CD4-positive, CD25-positive, alpha-beta regulatory T cell (primary cell): ENCODE results near the gene FLT1. TPM values are rescaled to one million over a fixed set of nuclear protein-coding genes. Genes with fewer than 3 reads are reported as not detected.

ENCODE experiments used
- ATAC-seq, 2 donors: fragments of 150-1000 bp; cut with Tn5 transposase; one replicate each; pipeline ENCODE4 v1.10.0; 2021; ENCODE audit warnings: low read depth in 2 of 2, moderate number of reproducible peaks in 2 of 2, moderate library complexity in 1 of 2
- DNase-seq, 3 donors: peaks; one replicate each; pipeline versions ENCODE4 v3.0.0 to v3.0.0-alpha.2; 2012 to 2022; ENCODE audit warnings: mixed read lengths in 1 of 3
- H3K27ac ChIP-seq: one replicate; pipeline ENCODE4 v1.7.0; 2013; ENCODE audit warnings: mild to moderate bottlenecking, low read length; ENCODE audit not compliant: insufficient read depth, poor library complexity, severe bottlenecking
- H3K27me3 ChIP-seq: one replicate; pipeline ENCODE4 v1.7.0; 2013; ENCODE audit warnings: low read length; ENCODE audit not compliant: control insufficient read depth, insufficient read depth
- H3K36me3 ChIP-seq: one replicate; pipeline ENCODE4 v1.7.0; 2013; ENCODE audit warnings: mild to moderate bottlenecking, low read length, moderate library complexity; ENCODE audit not compliant: control insufficient read depth, insufficient read depth
- H3K4me1 ChIP-seq: 2 replicates; pipeline ENCODE4 v1.7.0; 2013; ENCODE audit warnings: mild to moderate bottlenecking, low read length; ENCODE audit not compliant: insufficient read depth, control insufficient read depth, poor library complexity, severe bottlenecking
- H3K4me3 ChIP-seq: one replicate; pipeline ENCODE4 v1.7.0; 2013; ENCODE audit warnings: low read depth, mild to moderate bottlenecking, low read length, moderate library complexity
- H3K9me3 ChIP-seq, 2 experiments: 1 replicate in 1 of 2; 2 replicates in 1 of 2; pipeline ENCODE4 v1.7.0; 2013; ENCODE audit warnings: low read length in 2 of 2, mild to moderate bottlenecking in 1 of 2, moderate library complexity in 1 of 2; ENCODE audit not compliant: control insufficient read depth in 2 of 2
- H3K27ac Mint-ChIP-seq, 3 donors: one replicate each; pipeline ENCODE4 v1.8.0; 2020 to 2022; ENCODE audit warnings: mild to moderate bottlenecking in 3 of 3, mixed read lengths in 3 of 3, moderate library complexity in 2 of 3
- H3K27me3 Mint-ChIP-seq: one replicate; pipeline ENCODE4 v1.8.0; 2022; ENCODE audit warnings: mild to moderate bottlenecking, mixed read lengths
- H3K36me3 Mint-ChIP-seq: one replicate; pipeline ENCODE4 v1.8.0; 2020; ENCODE audit warnings: mixed read lengths
- H3K4me1 Mint-ChIP-seq, 4 donors: one replicate each; pipeline ENCODE4 v1.8.0; 2020 to 2022; ENCODE audit warnings: mixed read lengths in 4 of 4, mild to moderate bottlenecking in 1 of 4
- H3K4me3 Mint-ChIP-seq, 4 donors: one replicate each; pipeline ENCODE4 v1.8.0; 2020 to 2022; ENCODE audit warnings: mild to moderate bottlenecking in 4 of 4, mixed read lengths in 4 of 4, moderate library complexity in 3 of 4
- H3K9me3 Mint-ChIP-seq, 7 donors: one replicate each; pipeline ENCODE4 v1.8.0; 2020 to 2022; ENCODE audit warnings: mixed read lengths in 7 of 7, mild to moderate bottlenecking in 3 of 7, moderate library complexity in 2 of 7
- polyA plus RNA-seq, 4 donors: library from polyadenylated mRNA; unstranded; fragments of 300-500 nt; fragmentation: Illumina TruSeq; gene quantifications; one replicate each; pipeline ENCODE4 v1.2.3, GENCODE V29; 2021
- total RNA-seq: library from RNA; stranded (reverse); gene quantifications from one replicate; pipeline ENCODE4 v1.2.3, GENCODE V29; 2022

Gene FLT1
- total and polyA plus RNA-seq, 5 donors from 2014 or later: 0.11 to 0.89 (median 0.28) TPM; not detected in 2

- Histone ChIP-seq H3K36me3 (no peaks in the 10 kb centered on the region), H3K4me1 (no peaks in the 10 kb centered on the region), H3K4me3 (no peak overlapping the region), H3K27me3 (no peaks in the 10 kb centered on the region), H3K27ac (no peak overlapping the region), H3K9me3 (no peaks in the 10 kb centered on the region)
- no peak for DNase-seq
- Mint-ChIP-seq H3K9me3 (no peaks in the 10 kb centered on the region), H3K27me3 (peaks cover 9% of the 10 kb centered on the region), H3K4me3 (no peak overlapping the region), H3K4me1 (no peaks in the 10 kb centered on the region), H3K36me3 (no peaks in the 10 kb centered on the region), H3K27ac (no peak overlapping the region)
- ATAC-seq: no peak
Measured at GRCh38 chr13:28325022-28325421, 169.9 kb downstream of the FLT1 start.

- no peak overlapping the region for H3K4me3 Mint-ChIP-seq
- DNase-seq: peak; percentile 18 to 68 (median 33)
- no peaks in the 10 kb centered on the region for H3K4me1 ChIP-seq
- no peaks in the 10 kb centered on the region for H3K4me1 Mint-ChIP-seq
- no peak overlapping the region for H3K4me3 ChIP-seq
- H3K27ac ChIP-seq: no peak overlapping the region
- ATAC-seq: peak; percentile 55 to 56
- no peaks in the 10 kb centered on the region for H3K36me3 Mint-ChIP-seq
- H3K27me3 ChIP-seq: no peaks in the 10 kb centered on the region
- no peaks in the 10 kb centered on the region for H3K9me3 Mint-ChIP-seq
- H3K27me3 Mint-ChIP-seq: peaks cover 9% of the 10 kb centered on the region
- no peak overlapping the region for H3K27ac Mint-ChIP-seq
- H3K9me3 ChIP-seq: no peaks in the 10 kb centered on the region
- H3K36me3 ChIP-seq: no peaks in the 10 kb centered on the region
Measured at GRCh38 chr13:28324181-28324789, 170.6 kb downstream of the FLT1 start.

GRCh38 chr13:28322256-28322905 lies 172.5 kb downstream of the FLT1 start:
- DNase-seq (no peak), ATAC-seq (no peak)
- H3K27ac ChIP-seq: no peak overlapping the region
- Mint-ChIP-seq H3K27me3 (peaks cover 9% of the 10 kb centered on the region), H3K27ac (no peak overlapping the region), H3K4me1 (no peaks in the 10 kb centered on the region), H3K9me3 (no peaks in the 10 kb centered on the region), H3K4me3 (no peak overlapping the region), H3K36me3 (no peaks in the 10 kb centered on the region)
- no peak overlapping the region for H3K4me3 ChIP-seq
- no peaks in the 10 kb centered on the region for H3K9me3 ChIP-seq
- H3K36me3 ChIP-seq: no peaks in the 10 kb centered on the region
- no peaks in the 10 kb centered on the region for H3K4me1 ChIP-seq
- H3K27me3 ChIP-seq: no peaks in the 10 kb centered on the region

- ATAC-seq: no peak
- no peaks in the 10 kb centered on the region for H3K4me1 Mint-ChIP-seq
Measured at GRCh38 chr13:28321756-28322155, 173.2 kb downstream of the FLT1 start.

GRCh38 chr13:28320884-28321574 lies 173.9 kb downstream of the FLT1 start:
- Mint-ChIP-seq H3K4me1 (no peaks in the 10 kb centered on the region), H3K9me3 (no peaks in the 10 kb centered on the region), H3K4me3 (no peak overlapping the region), H3K36me3 (no peaks in the 10 kb centered on the region), H3K27me3 (peaks cover 9% of the 10 kb centered on the region), H3K27ac (no peak overlapping the region)
- DNase-seq (no peak), ATAC-seq (no peak)
- H3K4me1 ChIP-seq: no peaks in the 10 kb centered on the region
- no peaks in the 10 kb centered on the region for H3K27me3 ChIP-seq
- no peaks in the 10 kb centered on the region for H3K36me3 ChIP-seq
- no peaks in the 10 kb centered on the region for H3K9me3 ChIP-seq
- H3K4me3 ChIP-seq: no peak overlapping the region
- no peak overlapping the region for H3K27ac ChIP-seq

More at GRCh38 chr13:28321756-28322155, 173.2 kb downstream of the FLT1 start:
- no peaks in the 10 kb centered on the region for H3K9me3 Mint-ChIP-seq
- Histone ChIP-seq H3K9me3 (no peaks in the 10 kb centered on the region), H3K4me3 (no peak overlapping the region), H3K4me1 (no peaks in the 10 kb centered on the region), H3K27me3 (no peaks in the 10 kb centered on the region), H3K36me3 (no peaks in the 10 kb centered on the region), H3K27ac (no peak overlapping the region)
- DNase-seq: no peak
- no peaks in the 10 kb centered on the region for H3K36me3 Mint-ChIP-seq
- no peak overlapping the region for H3K27ac Mint-ChIP-seq
- H3K4me3 Mint-ChIP-seq: no peak overlapping the region
- H3K27me3 Mint-ChIP-seq: peaks cover 9% of the 10 kb centered on the region

- Histone ChIP-seq H3K27me3 (no peaks in the 10 kb centered on the region), H3K27ac (no peak overlapping the region), H3K9me3 (no peaks in the 10 kb centered on the region), H3K4me3 (no peak overlapping the region), H3K36me3 (no peaks in the 10 kb centered on the region), H3K4me1 (no peaks in the 10 kb centered on the region)
- Mint-ChIP-seq H3K4me3 (no peak overlapping the region), H3K4me1 (no peaks in the 10 kb centered on the region), H3K9me3 (no peaks in the 10 kb centered on the region), H3K27ac (no peak overlapping the region), H3K36me3 (no peaks in the 10 kb centered on the region), H3K27me3 (peaks cover 9% of the 10 kb centered on the region)
- DNase-seq (no peak), ATAC-seq (no peak)
Measured at GRCh38 chr13:28320209-28320608, 174.7 kb downstream of the FLT1 start.

- peaks cover 4% of the 10 kb centered on the region for H3K27me3 Mint-ChIP-seq
- H3K27me3 ChIP-seq: no peaks in the 10 kb centered on the region
- no peaks in the 10 kb centered on the region for H3K4me1 ChIP-seq
- no peak overlapping the region for H3K4me3 Mint-ChIP-seq
- no peak overlapping the region for H3K27ac Mint-ChIP-seq
- no peak overlapping the region for H3K27ac ChIP-seq
- DNase-seq (no peak), ATAC-seq (no peak)
- H3K36me3 Mint-ChIP-seq: no peaks in the 10 kb centered on the region
- H3K4me1 Mint-ChIP-seq: no peaks in the 10 kb centered on the region
- no peaks in the 10 kb centered on the region for H3K36me3 ChIP-seq
- no peaks in the 10 kb centered on the region for H3K9me3 Mint-ChIP-seq
- no peaks in the 10 kb centered on the region for H3K9me3 ChIP-seq
- no peak overlapping the region for H3K4me3 ChIP-seq
Measured at GRCh38 chr13:28319528-28319927, 175.4 kb downstream of the FLT1 start.
